K562 (cell line): ENCODE measurements around the gene TMEM245. TPM values are rescaled to one million over a fixed set of nuclear protein-coding genes. Genes with fewer than 3 reads are reported as not detected.

Experiments
- ATAC-seq: fragments of 200-7000 bp; cut with Tn5 transposase; 3 replicates; pipeline ENCODE4 v1.9.1; 2020; ENCODE audit warnings: moderate library complexity
- BruUV-seq: library from RNA; stranded (reverse); fragments of 400-500 nt; replicated peaks from 2 replicates; lab custom pipeline; 2021; lab: Mats Ljungman, UMichigan
- CTCF ChIA-PET: fragments of 300-600 bp; formaldehyde crosslinking; extraction: SDS; loops from one replicate; lab custom pipeline; 2021; ENCODE audit warnings: low intra/inter-chr PET ratio; lab: Yijun Ruan, JAX
- POLR2A ChIA-PET: fragments of 300-600, 350-650 bp; sonication (Branson Sonifier 250); formaldehyde crosslinking; extraction: SDS; loops from one replicate; lab custom pipeline; 2021; ENCODE audit warnings: antibody characterized with exemption, inconsistent platforms; lab: Yijun Ruan, JAX
- DNase-seq, 4 experiments: peaks; one replicate each; pipeline versions ENCODE4 v3.0.0 to v3.0.0-alpha.2; 2011 to 2018; ENCODE audit warnings: low spot score in 3 of 4, mixed read lengths in 3 of 4; ENCODE audit errors: extremely low read depth in 1 of 4
- FAIRE-seq: peaks from 2 replicates; lab custom pipeline; 2011; peaks lifted over from hg19 to GRCh38; lab: Jason Lieb, UNC
- H2AFZ ChIP-seq: 2 replicates; pipeline ENCODE4 v1.6.0; 2011; ENCODE audit warnings: low read depth, low read length, control low read depth, inconsistent platforms
- H3K27ac ChIP-seq: fragments of 200-600 bp; 3 replicates; pipeline ENCODE4 v1.8.0; 2011; ENCODE audit warnings: low read depth, mild to moderate bottlenecking, control low read depth, inconsistent platforms, low read length, moderate library complexity, mixed read lengths; ENCODE audit errors: extremely low read depth
- H3K27me3 ChIP-seq, 2 experiments: fragments of 300-600 bp in 1 of 2; 2 replicates in 1 of 2; 3 replicates in 1 of 2; pipeline versions ENCODE4 v1.6.0 to v1.8.0; 2011; ENCODE audit warnings: inconsistent platforms in 2 of 2, low read length in 2 of 2, mild to moderate bottlenecking in 1 of 2, mixed read lengths in 1 of 2, moderate library complexity in 1 of 2; ENCODE audit not compliant: control insufficient read depth in 2 of 2, insufficient read depth in 2 of 2
- H3K36me3 ChIP-seq: fragments of 300-600 bp; 3 replicates; pipeline ENCODE4 v1.8.0; 2011; ENCODE audit warnings: mild to moderate bottlenecking, low read length, inconsistent platforms; ENCODE audit not compliant: control insufficient read depth, insufficient read depth
- H3K4me1 ChIP-seq, 2 experiments: fragments of 200-600 bp in 1 of 2; replicated peaks in 1 of 2; 2 replicates in 1 of 2; 3 replicates in 1 of 2; pipeline versions ENCODE4 v1.5.1 to v1.8.0; 2011; ENCODE audit warnings: inconsistent platforms in 2 of 2, low read length in 2 of 2, mild to moderate bottlenecking in 1 of 2, mixed read lengths in 1 of 2, moderate library complexity in 1 of 2; ENCODE audit not compliant: control insufficient read depth in 2 of 2, insufficient read depth in 2 of 2
- H3K4me2 ChIP-seq: 2 replicates; pipeline ENCODE4 v1.6.1; 2011; ENCODE audit warnings: low read length, control low read depth, inconsistent platforms, mixed read lengths; ENCODE audit not compliant: insufficient read depth
- H3K4me3 ChIP-seq: fragments of 200-600 bp; sonication (generic), shearing (Covaris generic); 2 replicates; pipeline ENCODE4 v1.5.1; 2016; ENCODE audit warnings: control low read depth, inconsistent platforms
- H3K79me2 ChIP-seq: fragments of 200-600 bp; 3 replicates; pipeline ENCODE4 v1.8.0; 2011; ENCODE audit warnings: low read length, inconsistent platforms; ENCODE audit not compliant: control insufficient read depth, insufficient read depth
- H3K9ac ChIP-seq, 2 experiments: 2 replicates each; pipeline versions ENCODE4 v1.6.0 to v1.6.1; 2011; ENCODE audit warnings: low read depth in 2 of 2, low read length in 2 of 2, control low read depth in 1 of 2, inconsistent platforms in 1 of 2, mild to moderate bottlenecking in 1 of 2, mixed read lengths in 1 of 2; ENCODE audit not compliant: insufficient read depth in 1 of 2
- H3K9me1 ChIP-seq: one replicate; pipeline ENCODE4 v1.6.0; 2011; ENCODE audit warnings: inconsistent platforms, mild to moderate bottlenecking, low read length, moderate library complexity; ENCODE audit not compliant: control insufficient read depth, insufficient read depth
- H3K9me3 ChIP-seq: replicated peaks from 2 replicates; pipeline ENCODE4 v1.5.1; 2011; ENCODE audit warnings: low read depth, low read length, inconsistent platforms; ENCODE audit not compliant: control insufficient read depth, insufficient read depth
- H4K20me1 ChIP-seq: replicated peaks from 2 replicates; pipeline ENCODE4 v1.6.1; 2011; ENCODE audit warnings: low read length, inconsistent platforms, mixed read lengths; ENCODE audit not compliant: control insufficient read depth, insufficient read depth
- ADNP ChIP-seq: fragments of 200-800 bp; sonication (Bioruptor generic); IDR thresholded peaks from 2 replicates; pipeline ENCODE4 v1.6.1; 2016; ENCODE audit warnings: missing genetic modification characterization, missing compliant biosample characterization
- DMBX1 ChIP-seq: fragments of 250-450 bp; sonication (Bioruptor Pico); IDR thresholded peaks from 2 replicates; pipeline ENCODE4 v1.8.0; 2022; ENCODE audit warnings: inconsistent platforms, mild to moderate bottlenecking, moderate library complexity, borderline replicate concordance
- HCFC1 ChIP-seq: IDR thresholded peaks from 2 replicates; pipeline ENCODE4 v1.6.1; 2012; ENCODE audit warnings: low read depth, low read length, improper control_type of control experiment
- HLTF ChIP-seq: fragments of 450-650 bp; IDR thresholded peaks from 2 replicates; pipeline ENCODE4 v1.6.1; 2016
- MXI1 ChIP-seq: IDR thresholded peaks from 2 replicates; pipeline ENCODE4 v1.6.1; 2011; ENCODE audit warnings: low read depth, mild to moderate bottlenecking, improper control_type of control experiment, low read length
- RCOR1 ChIP-seq, 2 experiments: IDR thresholded peaks; 2 replicates each; pipeline ENCODE4 v1.6.1; 2012; ENCODE audit warnings: low read depth in 2 of 2, low read length in 2 of 2, borderline replicate concordance in 1 of 2, improper control_type of control experiment in 1 of 2
- SETDB1 ChIP-seq: IDR thresholded peaks from one replicate; pipeline ENCODE4 v1.6.1; 2012; ENCODE audit warnings: low read length, control low read depth, inconsistent platforms
- SMARCB1 ChIP-seq: IDR thresholded peaks from 2 replicates; pipeline ENCODE4 v1.6.1; 2011; ENCODE audit warnings: improper control_type of control experiment, low read depth; ENCODE audit not compliant: insufficient read length
- ZNF444 ChIP-seq: fragments of 250-450 bp; sonication (Bioruptor Pico); IDR thresholded peaks from 2 replicates; pipeline ENCODE4 v1.4.0; 2020; ENCODE audit warnings: mild to moderate bottlenecking, moderate library complexity
- in situ Hi-C: fragments of 300-500 bp; cut with MboI; formaldehyde crosslinking; loops from 4 replicates; pipeline ENCODE4 v1.15.0; 2018; ENCODE audit warnings: inconsistent platforms, mixed read lengths
- intact Hi-C: fragments of 100-400 bp; cut with micrococcal nuclease; formaldehyde crosslinking; loops from 2 replicates; pipeline ENCODE4 v1.14.2; 2022
- polyA plus RNA-seq, 8 experiments: library from polyadenylated mRNA; depleted of rRNA in 4 of 8; stranded (reverse) in 5 of 8; unstranded in 3 of 8; fragments of >200 nt; fragmentation: Nextera tagmentation in 2 of 8; fragmentation: Illumina TruSeq in 1 of 8; extraction: Ambion mirVana in 2 of 8; extraction: Trizol in 1 of 8; gene quantifications; 2 replicates each; pipeline versions ENCODE4 v1.2.1 to v1.2.3, GENCODE V29; 2011 to 2014; ENCODE audit warnings: inconsistent platforms in 1 of 8, missing spikeins in 1 of 8
- total RNA-seq, 7 experiments: library from RNA; depleted of rRNA in 6 of 7; stranded (reverse); fragments of >200 nt in 6 of 7; fragmentation: Illumina TruSeq in 2 of 7; extraction: Trizol in 2 of 7; gene quantifications; 2 replicates each; pipeline versions ENCODE4 v1.2.1 to v1.2.3, GENCODE V29; 2011 to 2021; ENCODE audit warnings: low replicate concordance in 1 of 7
- TF ChIP-seq, protein P1 (sequence below): fragments of 450-650 bp; IDR thresholded peaks from 2 replicates; pipeline ENCODE4 v1.6.1; 2016; ENCODE audit warnings: low read depth
- TF ChIP-seq, protein P2 (sequence below): sonication (generic); formaldehyde crosslinking; IDR thresholded peaks from 2 replicates; pipeline ENCODE4 v1.8.1; 2023; ENCODE audit warnings: mild to moderate bottlenecking, missing genetic modification reagents, moderate library complexity
- TF ChIP-seq, protein P3 (sequence below): conservative IDR thresholded peaks from 2 replicates; pipeline ENCODE4 v1.6.1; 2011; ENCODE audit warnings: low read depth, mild to moderate bottlenecking, low read length; ENCODE audit not compliant: control insufficient read depth

Gene TMEM245
- total and polyA plus RNA-seq, 9 of the 15 experiments (the other 6 are each of a cell fraction or from before 2014, with no cell fraction given) = 8.5 to 43.2 (median 24.3) TPM

DNA sequence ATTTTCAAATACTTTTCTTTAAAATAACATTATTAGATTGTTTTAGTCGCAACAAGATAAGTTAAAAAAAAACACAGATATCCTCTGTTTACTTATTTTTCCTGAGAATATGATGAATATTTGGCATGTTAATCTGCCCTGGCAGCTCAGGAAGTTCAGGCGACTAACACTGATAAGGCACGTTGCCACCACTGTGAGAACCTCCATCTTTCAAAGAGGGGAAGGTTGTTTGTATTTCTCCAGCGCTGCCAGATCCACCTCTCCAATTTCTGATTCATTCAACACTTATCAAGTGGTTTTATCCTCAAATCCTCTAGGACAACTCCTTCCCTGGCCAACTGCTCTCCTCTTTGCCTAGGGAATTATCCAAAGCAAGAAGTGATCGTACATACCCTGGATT lies 128.3 kb downstream of the TMEM245 start (continued):
- TF ChIP-seq SMARCB1 (no peak), RCOR1 (IDR thresholded peaks at IDR 0.05; ENCODE audit: borderline replicate concordance in 1 of 2, low read depth in 2 of 2, low read length in 2 of 2) (no peak), MXI1 (no peak)

DNA sequence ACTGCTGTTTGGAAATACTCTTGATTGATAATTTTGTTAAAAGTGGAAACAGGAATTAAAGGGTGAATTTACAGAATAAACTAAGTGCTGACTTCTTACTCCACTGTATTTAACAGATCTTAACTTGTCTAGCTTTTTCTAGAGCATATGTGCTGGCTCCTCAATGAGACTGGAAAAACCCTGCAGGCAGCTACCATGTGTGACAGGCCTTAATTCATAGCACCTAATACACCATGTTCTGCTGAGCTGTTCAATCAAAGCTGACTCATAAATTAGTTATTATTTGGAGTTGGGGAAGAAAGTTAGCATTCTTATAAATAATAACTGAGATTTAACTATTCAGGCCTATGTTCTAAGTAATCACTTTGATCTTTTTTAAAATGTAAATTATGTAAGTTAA lies 135.9 kb downstream of the TMEM245 start:
- intact Hi-C loops (no loop called here), in situ Hi-C loops (no loop called here)
- Histone ChIP-seq H3K36me3 (peaks cover 44% of the 10 kb centered on the region), H3K4me2 (no peak overlapping the region), H3K27me3 (no peaks in the 10 kb centered on the region), H3K9me1 (no peaks in the 10 kb centered on the region), H3K27ac (no peak overlapping the region), H3K9ac (no peak overlapping the region), H3K4me1 (no peaks in the 10 kb centered on the region), H3K4me3 (no peak overlapping the region), H3K79me2 (no peaks in the 10 kb centered on the region), H4K20me1 (no peaks in the 10 kb centered on the region), H3K9me3 (no peaks in the 10 kb centered on the region), H2AFZ (no peak overlapping the region)
- FAIRE-seq (no peak), DNase-seq (no peak), ATAC-seq (no peak)
- POLR2A ChIA-PET = interaction anchor here (0.6 kb wide), 1 partner anchor 10 kb away, joined by 5 read pairs; no protein-coding TSS in a partner anchor
- CTCF ChIA-PET = no interaction called here
- BruUV-seq = no TSS peak
- no peak for TF ChIP-seq ZNF444 (CRISPR knock-in tag)
- TF ChIP-seq SETDB1 = no peak
- TF ChIP-seq, protein P1, sequence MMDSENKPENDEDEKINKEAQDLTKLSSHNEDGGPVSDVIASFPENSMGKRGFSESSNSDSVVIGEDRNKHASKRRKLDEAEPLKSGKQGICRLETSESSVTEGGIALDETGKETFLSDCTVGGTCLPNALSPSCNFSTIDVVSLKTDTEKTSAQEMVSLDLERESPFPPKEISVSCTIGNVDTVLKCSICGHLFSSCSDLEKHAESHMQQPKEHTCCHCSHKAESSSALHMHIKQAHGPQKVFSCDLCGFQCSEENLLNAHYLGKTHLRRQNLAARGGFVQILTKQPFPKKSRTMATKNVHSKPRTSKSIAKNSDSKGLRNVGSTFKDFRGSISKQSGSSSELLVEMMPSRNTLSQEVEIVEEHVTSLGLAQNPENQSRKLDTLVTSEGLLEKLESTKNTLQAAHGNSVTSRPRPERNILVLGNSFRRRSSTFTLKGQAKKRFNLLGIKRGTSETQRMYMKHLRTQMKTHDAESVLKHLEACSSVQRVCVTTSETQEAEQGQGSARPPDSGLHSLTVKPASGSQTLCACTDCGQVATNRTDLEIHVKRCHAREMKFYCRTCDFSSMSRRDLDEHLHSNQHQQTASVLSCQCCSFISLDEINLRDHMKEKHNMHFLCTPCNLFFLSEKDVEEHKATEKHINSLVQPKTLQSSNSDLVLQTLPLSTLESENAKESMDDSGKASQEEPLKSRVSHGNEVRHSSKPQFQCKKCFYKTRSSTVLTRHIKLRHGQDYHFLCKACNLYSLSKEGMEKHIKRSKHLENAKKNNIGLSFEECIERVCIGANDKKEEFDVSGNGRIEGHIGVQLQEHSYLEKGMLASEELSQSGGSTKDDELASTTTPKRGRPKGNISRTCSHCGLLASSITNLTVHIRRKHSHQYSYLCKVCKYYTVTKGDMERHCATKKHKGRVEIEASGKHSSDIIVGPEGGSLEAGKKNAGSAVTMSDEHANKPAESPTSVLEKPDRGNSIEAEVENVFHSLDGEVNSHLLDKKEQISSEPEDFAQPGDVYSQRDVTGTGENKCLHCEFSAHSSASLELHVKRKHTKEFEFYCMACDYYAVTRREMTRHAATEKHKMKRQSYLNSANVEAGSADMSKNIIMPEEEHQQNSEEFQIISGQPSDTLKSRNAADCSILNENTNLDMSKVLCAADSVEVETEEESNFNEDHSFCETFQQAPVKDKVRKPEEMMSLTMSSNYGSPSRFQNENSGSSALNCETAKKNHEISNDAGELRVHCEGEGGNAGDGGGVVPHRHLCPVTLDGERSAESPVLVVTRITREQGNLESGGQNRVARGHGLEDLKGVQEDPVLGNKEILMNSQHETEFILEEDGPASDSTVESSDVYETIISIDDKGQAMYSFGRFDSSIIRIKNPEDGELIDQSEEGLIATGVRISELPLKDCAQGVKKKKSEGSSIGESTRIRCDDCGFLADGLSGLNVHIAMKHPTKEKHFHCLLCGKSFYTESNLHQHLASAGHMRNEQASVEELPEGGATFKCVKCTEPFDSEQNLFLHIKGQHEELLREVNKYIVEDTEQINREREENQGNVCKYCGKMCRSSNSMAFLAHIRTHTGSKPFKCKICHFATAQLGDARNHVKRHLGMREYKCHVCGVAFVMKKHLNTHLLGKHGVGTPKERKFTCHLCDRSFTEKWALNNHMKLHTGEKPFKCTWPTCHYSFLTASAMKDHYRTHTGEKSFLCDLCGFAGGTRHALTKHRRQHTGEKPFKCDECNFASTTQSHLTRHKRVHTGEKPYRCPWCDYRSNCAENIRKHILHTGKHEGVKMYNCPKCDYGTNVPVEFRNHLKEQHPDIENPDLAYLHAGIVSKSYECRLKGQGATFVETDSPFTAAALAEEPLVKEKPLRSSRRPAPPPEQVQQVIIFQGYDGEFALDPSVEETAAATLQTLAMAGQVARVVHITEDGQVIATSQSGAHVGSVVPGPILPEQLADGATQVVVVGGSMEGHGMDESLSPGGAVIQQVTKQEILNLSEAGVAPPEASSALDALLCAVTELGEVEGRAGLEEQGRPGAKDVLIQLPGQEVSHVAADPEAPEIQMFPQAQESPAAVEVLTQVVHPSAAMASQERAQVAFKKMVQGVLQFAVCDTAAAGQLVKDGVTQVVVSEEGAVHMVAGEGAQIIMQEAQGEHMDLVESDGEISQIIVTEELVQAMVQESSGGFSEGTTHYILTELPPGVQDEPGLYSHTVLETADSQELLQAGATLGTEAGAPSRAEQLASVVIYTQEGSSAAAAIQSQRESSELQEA = no peak
- no peak for TF ChIP-seq HLTF
- TF ChIP-seq, protein P2, sequence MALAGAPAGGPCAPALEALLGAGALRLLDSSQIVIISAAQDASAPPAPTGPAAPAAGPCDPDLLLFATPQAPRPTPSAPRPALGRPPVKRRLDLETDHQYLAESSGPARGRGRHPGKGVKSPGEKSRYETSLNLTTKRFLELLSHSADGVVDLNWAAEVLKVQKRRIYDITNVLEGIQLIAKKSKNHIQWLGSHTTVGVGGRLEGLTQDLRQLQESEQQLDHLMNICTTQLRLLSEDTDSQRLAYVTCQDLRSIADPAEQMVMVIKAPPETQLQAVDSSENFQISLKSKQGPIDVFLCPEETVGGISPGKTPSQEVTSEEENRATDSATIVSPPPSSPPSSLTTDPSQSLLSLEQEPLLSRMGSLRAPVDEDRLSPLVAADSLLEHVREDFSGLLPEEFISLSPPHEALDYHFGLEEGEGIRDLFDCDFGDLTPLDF = no peak
- no peak for TF ChIP-seq ADNP (tag)
- no peak for TF ChIP-seq DMBX1 (CRISPR knock-in tag)
- TF ChIP-seq HCFC1 = no peak
- TF ChIP-seq, protein P3, sequence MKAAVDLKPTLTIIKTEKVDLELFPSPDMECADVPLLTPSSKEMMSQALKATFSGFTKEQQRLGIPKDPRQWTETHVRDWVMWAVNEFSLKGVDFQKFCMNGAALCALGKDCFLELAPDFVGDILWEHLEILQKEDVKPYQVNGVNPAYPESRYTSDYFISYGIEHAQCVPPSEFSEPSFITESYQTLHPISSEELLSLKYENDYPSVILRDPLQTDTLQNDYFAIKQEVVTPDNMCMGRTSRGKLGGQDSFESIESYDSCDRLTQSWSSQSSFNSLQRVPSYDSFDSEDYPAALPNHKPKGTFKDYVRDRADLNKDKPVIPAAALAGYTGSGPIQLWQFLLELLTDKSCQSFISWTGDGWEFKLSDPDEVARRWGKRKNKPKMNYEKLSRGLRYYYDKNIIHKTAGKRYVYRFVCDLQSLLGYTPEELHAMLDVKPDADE = no peak
